ENCODE results near the gene NUP107.

The NUP107 gene

GRCh38 chr12:68775121-68775630, 88.4 kb downstream of the NUP107 start:
- DNase-seq (ENCODE audit: low read depth): no peak

- no peak for DNase-seq (ENCODE audit: low read depth)
Observed at GRCh38 chr12:68776976-68777610, 90.3 kb downstream of the NUP107 start.

DNA sequence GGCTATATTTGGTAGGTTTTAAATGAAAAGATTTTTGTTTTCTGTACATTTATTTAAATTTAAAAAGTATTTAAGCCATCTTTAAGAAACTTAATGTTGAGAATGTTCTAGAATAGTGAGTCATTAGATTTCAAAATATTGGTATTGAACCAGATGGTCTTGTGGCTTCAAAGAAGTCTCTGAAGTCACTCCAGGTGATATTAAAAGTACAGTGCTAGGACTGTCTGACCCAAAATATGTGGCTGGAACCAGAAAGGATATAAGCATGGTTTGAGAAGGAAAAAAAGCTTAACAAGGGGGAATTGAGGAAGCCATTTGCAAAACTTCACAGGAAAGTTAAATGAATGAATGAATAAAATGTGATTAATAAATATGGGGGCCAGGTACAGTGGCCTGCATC, 92.5 kb downstream of the NUP107 start:
- DNase-seq (ENCODE audit: low read depth): no peak

GRCh38 chr12:68780731-68781130, 94.0 kb downstream of the NUP107 start:
- no peak for DNase-seq (ENCODE audit: low read depth)

- DNase-seq (ENCODE audit: low read depth): no peak
Observed at GRCh38 chr12:68781728-68782127, 95.0 kb downstream of the NUP107 start.

GRCh38 chr12:68784015-68784414, 97.2 kb downstream of the NUP107 start:
- no peak for DNase-seq (ENCODE audit: low read depth)

DNA sequence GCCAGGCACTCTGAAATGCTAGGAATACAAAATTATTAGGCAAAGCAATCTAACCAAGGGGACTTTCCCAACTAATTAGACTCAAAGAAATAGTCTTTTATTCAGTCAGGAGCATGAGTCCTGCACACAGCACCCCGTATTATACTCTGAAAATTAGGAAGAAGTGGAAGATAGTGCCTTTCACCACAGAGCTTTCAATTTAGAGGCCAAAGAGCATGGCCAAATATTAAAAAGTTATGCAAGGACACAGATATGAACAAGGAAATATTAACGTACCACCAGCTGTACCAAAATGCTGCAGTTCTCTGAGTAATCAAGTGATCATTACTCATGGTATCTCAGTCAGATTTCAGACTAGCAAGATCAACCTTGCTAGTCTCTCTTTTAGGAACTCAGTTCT, 98.6 kb downstream of the NUP107 start:
- no peak for DNase-seq (ENCODE audit: low read depth)

- no peak for DNase-seq (ENCODE audit: low read depth)
Observed at GRCh38 chr12:68785823-68786222, 99.0 kb downstream of the NUP107 start.

DNA sequence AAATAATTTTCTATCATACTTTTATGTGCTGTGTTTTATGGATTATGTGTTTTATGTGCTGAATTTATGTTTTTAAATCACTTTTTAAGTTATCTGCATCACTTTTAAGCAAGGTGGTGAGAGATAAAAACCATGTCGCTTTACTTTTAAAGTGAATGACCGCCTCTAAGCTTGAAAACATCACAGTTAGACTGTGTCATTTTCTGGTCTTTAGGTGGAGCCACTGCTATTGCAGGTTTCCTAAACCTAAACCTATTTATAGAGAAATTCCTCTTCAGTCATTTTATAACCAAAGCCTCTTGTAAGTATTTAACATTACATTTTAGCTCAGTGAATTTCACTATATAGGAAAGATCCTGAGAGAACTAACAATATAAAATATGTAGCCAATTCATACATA, 100.2 kb downstream of the NUP107 start:
- no peak for DNase-seq (ENCODE audit: low read depth)

GRCh38 chr12:68788554-68789143, 101.9 kb downstream of the NUP107 start:
- DNase-seq (ENCODE audit: low read depth): no peak

GRCh38 chr12:68789144-68789878, 102.5 kb downstream of the NUP107 start:
- no peak for DNase-seq (ENCODE audit: low read depth)

GRCh38 chr12:68790081-68790951, 103.5 kb downstream of the NUP107 start:
- no peak for DNase-seq (ENCODE audit: low read depth)

DNA sequence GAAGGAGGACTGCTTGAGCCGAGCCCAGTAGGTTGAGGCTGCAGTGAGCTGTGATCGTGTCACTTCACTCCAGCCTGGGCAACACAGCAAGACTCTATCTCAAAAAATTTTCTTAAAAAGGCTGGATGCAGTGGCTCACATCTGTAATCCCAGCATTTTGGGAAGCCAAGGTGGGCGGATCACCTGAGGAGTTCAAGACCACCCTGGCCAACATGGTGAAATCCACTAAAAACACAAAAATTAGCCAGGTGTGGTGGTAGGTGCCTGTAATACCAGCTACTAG, 104.1 kb downstream of the NUP107 start:
- DNase-seq (ENCODE audit: low read depth): no peak

DNA sequence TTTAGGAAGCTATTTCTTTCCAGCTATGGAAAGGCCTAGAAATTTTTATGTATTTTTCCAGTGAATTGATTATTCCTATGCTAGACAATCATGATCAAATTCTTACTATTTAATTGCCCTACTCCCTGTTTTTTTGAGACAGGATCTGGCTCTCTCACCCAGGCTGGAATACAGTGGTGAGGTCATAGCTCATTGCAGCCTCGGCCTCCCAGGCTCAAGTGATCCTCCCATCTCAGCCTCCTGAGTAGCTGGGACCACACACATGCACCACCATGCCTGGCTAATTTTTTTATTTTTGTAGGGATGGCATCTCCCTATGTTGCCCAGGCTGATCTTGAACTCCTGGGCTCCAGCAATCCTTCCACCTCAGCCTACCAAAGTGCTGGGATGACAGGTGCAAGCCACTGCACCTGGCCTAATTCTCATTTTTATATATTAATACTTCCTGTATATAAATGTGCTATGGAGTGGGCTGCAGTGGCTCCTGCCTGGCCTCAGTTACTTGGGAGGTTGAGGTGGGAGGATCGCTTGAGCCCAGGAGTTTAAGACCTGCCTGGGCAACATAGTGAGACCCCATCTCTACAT, 105.2 kb downstream of the NUP107 start:
- no peak for DNase-seq (ENCODE audit: low read depth)

DNA sequence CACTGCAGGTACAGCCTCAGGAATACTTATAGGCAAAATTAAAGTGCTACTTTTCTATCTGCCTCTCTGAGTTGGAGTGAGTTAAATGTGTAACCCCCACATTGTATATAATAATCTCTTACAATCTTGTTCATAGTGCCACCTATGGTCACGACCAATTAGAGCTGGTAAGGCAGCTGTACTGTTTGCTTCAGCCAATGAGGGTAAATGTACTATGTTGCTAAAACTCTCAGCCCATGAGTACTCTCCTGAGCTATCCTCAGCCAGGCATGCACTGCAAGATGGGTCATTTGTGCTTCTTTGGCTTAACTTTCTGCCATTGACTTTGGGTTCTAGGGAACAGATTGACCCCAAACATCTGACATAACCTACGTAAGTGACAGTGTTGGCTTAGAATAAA, 106.2 kb downstream of the NUP107 start:
- DNase-seq (ENCODE audit: low read depth): no peak

DNA sequence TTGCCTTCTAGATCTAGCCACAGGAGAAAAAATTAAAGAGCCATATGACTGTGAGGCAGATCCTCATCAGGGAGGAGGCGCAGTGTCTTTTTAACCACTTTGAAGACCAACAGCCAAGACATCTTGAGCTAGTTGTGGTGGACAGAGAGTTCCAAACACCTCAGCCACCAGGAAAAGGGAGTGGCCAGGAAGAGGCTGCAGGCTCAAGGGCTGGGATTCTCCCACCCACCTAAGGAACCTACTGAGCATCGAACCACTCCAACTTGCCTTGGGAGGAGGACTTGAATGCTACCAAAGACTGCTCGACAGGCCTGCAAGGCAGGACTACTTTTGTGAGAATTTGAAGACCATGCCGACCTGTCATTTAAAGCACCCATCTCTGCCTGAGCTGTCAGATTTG, 106.7 kb downstream of the NUP107 start:
- DNase-seq (ENCODE audit: low read depth): no peak

DNA sequence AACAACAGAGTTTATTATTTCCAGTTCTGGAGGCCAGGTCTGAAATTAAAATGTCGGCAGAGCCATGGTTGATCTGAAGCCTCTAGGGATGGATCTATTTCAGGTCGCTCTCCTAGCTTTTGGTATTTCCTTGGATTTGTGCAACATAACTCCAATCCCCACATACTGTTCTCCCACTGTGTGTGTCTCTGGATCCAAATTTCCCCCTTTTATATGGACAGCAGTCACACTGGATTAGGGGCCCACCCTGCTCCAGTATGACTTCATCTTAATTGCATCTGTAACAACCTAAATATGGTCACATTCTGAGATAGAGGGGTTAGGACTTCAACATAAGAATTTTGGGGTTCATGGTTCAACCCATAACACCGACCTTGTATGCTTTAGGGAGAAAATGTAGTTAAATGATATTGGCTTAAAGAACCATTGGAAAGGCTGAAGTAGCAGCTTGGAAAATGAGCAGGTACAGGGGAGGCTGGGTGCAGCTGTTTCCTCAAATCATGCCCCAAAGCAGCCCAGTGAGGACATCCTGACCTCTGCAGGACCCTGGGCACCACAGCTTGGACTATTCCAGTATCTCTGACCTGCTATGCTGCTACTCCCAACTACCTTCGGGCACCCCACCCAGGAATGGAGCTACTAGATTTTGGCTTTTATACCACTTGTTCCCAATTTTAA, 107.3 kb downstream of the NUP107 start:
- no peak for DNase-seq (ENCODE audit: low read depth)

DNA sequence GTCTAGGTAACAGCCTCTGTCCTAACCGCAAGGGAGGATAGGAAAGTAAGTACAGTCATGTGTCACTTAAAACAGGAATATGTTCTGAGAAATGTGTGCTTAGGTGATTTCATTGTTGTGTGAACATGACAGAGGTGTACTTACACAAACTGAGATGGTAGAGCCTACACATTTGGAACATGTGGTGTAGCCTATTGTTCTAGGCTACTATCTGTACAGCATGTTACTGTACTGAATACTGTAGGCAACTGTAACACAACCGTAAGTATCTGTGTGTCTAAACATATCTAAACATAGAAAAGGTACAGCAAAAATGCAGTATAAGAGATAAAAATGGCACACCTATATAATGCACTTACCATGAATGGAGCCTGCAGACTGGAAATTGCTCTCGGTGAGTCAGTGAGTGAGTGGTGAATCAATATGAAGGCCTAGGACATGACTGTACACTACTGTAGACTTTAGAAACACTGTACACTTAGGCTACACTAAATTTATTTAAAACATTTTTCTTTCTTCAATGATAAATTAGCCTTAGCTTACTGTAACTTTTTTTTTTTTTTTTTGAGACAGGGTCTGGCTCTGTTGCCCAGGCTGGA, 108.0 kb downstream of the NUP107 start:
- no peak for DNase-seq (ENCODE audit: low read depth)
